NCI-H2107 treated with DMSO at 0.1 percent for 48 hours (cell line): Measurements from ENCODE around the gene GPER1.
A peak's percentile ranks its signal among the peaks of the same experiment; 100 is the strongest.
"Not testable (repeated sequence)": the region's sequence is repeated elsewhere in the genome, so short reads cannot be mapped to it uniquely, and the experiment has no call there.

Experiments used
- DNase-seq: peaks from one replicate; lab custom pipeline; 2025; ENCODE audit not compliant: unreplicated experiment; lab: John Stamatoyannopoulos, UW

The GPER1 gene

DNA sequence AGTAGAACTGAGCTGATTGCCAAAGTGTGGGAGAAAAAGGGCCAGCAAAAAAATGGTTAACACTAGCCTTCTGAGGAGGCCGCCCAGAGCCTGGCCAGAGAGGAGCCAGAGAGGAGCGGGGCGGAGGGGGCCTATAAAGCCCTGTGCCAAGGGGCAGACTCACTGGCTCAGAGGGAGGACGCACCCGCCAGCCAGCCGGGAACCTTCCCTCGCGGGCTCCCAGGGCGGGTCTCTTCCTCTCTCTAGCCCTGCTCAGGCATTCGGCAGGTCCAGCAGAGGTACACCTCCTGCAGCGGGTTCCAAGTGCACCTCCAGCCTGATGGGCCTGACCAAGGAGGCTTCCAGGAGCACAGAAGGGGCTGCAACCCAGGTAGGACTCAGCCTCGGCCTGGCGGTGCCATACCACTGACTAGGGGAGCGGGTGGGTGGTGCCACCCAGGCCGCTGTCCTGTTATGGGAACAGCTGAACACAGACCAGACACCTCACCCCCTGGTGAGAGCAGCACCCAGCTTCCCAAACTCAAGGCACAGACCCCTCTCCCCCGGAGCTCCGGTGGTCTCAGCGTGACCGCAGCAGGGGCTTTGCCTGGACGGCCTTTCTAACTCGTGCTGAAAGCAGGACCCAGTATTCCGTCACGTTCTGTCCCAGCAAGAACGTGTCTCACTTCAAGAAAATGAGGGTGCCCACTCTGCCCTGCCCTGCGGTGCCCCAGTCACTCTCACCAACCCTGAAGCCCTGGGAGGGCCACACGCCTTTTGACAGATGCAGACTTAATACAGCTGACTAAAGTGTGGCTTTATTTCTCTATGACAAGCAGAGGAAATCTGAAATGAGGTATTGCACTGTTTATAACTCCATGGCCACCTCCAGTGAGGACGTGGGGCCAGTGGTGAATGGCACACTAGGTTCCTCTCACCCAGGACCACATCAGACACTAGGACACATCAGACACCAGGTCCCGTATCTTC lies at the start of gene GPER1:
GPER1 (plus strand) TSS at position 162 of the 969 bp plus-strand sequence. CDS start 3,616 bp downstream, outside the sequence.
- DNase-seq = peak; percentile 21

DNA sequence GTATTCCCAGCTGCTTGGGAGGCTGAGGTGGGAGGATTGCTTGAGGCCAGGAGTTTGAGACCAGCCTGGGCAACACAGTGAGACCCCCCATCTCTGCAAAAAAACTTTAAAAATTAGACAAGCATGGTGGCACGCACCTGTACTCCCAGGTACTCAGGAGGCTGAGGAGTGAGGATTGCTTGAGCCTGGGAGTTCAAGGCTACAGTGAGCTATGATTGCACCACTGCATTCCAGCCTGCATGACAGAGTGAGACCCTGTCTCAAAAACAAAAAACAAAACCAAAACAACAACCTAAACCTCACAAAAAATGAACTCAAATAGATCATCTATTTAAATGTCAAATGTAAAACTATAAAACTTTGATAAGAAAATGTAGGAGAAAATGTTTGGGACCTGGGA lies 47.7 kb upstream of the GPER1 start:
- not testable (repeated sequence) for DNase-seq

DNA sequence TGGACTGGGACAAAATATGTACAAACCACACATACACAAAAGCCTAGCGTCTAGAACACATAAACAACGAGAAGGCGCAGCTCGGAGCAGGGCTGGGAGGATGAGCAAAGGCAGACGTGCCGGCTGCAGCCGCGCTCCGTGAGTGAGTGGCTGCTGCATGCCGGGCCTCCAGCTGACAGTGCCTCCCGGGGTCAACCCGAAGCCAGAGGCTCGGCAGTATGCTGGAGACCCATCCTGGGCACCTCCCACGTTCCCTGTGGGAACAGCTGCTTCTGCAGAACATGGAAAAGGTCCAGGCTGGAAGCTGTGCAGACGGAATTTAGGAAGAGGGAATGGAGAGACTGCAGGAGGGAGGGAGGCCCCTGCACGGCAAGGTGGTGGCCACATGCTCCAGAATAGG lies 47.1 kb upstream of the GPER1 start:
- peak; percentile 30 for DNase-seq

DNA sequence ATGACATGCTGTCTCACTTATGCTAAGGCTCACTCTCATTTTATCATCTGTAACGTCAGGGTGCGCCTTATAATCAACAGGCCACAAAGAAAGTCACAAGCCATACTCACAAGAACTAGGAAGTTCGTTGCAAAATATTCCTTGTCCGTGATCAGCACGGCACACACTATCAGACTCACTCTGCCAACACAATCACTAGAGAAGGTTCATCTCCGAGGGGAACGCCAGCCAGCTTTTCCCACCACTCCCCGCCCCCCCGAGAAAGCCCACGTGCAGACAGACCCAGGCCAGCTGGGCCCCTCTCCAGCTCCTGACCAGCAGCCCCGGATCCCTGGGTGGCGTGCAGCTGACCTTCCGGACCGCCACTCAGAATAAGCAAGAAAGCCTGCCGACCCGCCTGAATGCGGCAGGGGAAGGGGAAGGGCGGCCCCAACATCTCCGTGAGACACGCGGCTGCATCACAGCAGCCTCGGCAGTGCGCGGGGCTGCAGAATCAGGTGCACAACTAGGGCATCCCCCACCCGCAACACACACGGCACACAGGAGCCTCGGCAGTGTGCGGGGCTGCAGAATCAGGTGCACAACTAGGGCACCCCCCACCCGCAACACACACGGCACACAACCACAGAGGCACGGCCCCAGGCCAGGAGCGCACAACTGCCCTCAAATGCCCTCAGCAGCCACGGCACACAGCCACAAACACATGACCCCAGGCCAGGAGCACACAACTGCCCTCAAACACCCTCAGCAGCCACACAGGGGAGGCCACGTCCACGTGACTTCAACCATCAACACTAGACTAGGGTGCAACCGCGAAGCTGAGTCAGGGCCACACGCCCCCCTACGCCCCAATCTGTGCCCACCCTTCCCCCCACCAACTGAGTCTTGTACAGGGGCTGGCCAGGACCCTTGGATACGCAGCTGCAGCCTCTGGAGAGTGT lies 46.1 kb upstream of the GPER1 start:
- DNase-seq = no peak

DNA sequence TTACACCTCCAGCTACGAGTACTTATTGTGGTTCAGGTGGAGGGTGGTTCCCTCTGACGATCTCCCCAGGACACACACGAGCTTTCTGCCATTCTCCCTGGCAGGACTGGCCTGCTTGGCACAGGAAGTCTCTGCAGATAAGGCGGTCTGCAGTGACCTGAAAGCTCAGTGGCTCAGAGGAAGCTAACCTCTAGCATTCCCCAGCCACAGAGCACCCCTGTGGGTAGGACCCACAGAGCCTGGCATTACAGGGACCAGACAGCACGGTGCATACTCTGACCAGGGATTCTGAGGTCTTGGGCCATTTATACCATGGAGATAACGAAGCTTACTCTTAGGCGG lies 45.5 kb upstream of the GPER1 start:
- DNase-seq = no peak

DNA sequence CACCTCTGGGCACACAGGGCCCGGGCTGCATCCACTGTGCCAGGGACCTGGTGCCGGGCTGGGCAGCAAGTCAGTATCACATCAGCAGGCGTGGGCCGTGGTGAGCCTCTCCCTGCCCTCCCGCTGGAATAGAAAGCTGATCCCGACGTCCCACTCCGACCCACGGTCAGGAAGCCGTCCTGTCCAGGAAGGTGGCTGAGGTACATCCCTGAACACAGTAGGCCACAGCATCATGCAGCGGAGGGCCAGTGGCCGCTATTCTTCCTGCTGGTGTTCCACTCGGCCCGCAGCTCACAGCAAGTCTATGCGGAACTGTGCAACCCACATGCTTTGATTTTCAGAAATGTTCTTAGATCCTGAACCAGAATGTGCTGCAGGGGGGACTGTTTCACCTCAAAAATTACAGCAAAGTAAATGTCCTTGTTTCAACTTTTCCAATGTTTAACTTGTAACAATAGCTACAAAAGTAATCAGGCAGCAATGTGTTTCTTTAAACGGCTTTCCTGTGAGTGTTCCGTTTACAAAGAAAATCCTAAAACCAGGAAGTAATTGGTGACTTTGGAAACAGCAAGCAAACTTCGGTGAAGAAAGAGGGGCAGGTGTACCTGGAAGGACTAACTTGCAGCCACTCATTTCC lies 44.2 kb upstream of the GPER1 start:
- no peak for DNase-seq

DNA sequence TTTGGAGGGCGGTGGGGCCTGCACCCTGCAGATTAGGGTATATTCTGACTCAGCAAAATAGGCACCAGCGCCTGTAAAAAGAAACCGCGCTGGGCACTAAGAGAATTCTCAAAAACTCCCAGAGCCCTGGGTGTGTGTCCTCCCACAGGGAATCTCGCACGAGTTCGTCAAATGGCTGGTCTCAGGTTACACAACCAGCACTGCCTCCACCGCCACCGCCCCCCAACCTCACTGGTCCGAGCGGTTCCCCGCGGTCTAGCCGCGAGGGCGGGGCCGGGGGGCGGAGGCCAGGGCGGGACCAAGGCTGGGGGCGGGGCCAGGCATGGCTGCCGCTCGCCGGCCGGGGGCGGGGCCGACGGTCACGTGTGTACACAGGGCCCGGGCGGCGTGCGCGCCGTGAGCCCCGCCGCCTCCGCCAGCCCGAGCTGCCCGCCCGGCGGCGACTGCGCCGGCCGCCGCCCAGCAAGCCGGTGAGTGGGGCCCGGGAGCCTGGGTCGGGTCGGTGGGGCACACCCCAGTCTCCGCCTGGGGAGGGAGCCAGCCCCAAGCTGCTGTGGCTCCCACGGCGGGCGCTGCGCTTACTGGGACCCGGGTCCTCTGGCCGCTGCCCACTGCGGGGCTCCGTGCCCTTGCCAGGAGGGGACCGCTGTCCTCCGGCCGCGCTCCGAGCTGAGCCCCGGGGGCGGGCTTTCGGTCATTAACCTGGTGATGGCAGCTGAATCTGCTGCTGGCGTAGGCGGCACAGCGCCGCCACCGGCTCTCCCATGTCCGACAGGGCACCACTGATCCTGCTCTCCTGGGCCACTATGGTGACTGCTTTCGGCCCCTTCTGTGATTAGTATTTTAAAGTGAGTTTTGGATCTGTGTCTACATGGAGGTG lies 43.5 kb upstream of the GPER1 start, which contains the start of gene GPR146:
GPR146 (plus strand) TSS at position 358 of the 880 bp plus-strand sequence. CDS start 12,970 bp downstream, outside the sequence.
- peak; percentile 94 for DNase-seq

DNA sequence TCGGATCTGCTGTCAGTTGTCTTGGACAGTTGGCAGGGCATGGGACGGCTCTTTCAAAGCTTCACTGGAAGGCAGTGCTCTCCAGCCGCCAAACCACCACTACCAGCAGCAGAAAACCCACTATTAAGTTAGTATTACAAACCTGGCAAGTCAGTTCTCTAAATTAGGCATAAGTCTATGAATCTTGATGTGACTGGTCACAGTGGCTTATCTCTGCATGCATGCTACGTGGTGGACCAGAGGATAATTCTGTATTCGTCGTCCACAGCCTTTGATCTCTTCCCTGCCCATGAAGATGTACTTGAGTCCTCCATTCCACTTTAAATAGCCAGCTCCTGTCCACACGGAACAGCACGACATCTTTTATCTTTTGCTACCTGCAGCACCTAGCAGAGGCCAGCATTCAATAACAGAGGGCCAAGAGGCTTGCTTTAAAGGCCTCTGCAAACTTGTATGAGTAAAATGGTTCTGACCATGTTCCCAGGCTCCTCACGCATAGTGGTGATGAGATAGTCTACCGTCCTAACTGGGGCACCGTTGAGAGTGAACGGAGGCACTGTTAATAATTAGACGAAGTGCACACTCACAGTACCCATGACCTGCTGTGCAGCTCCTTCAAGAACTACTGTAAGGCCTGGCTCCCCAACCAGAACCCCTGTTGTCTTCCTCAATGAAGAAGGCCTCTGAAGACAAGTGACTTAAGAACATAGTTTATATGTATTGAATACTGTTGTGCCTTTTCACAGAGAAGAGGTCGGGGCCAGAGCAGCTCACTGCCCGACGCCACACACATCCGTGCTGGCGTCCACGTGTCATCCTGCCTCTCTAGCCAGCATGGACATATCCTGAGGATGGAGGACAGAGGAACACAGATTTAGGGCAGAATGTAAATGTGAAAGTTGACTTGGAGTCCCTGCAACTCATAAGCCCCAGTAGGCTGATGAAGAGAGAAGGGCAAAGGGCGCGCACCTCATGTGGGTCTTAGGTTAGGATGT lies 42.5 kb upstream of the GPER1 start:
- no peak for DNase-seq

DNA sequence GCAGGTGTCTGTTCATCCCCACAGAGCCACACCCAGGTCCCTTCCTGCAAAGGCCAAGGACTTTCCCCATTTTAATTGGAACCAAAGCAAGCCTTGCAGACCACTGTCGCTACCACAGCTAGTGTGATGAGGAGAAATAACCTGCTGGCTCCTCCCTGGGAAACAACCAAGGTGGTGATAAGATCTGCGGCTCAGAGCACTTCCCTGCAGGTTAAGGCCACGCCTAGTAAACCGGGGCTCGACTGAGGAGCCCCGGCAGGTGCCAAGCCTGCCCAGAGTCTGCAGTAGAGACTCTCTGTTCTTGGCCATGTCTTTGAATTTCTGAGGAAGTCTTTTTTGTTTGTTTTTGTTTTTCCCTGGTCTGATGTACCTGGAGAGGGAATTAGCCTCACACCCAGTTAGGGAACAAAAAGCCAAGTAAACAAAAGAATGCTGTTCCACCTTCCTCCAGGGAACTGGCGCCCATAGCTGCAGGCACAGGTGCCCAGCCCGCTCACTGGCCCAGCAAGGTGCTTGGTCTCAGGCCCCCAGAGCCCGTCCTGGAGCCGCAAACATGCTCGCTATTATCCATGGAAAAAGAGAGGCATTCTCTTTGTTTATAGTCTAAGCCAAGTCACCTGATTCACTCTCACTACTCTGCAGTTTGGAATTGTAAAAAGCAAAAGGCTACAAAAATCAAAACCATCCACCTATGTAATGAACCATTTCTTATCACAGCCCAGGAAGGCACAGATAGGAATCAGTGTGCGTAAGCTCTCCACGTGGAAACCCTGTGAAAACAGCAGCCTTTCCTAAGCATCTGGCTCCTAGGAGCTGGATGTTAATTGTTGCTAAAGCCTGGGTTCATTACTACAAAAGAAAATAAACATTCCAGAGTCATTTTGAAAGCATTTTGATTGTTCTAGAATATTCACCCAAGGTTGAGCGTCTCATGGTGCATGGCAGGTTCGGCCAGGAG lies 40.9 kb upstream of the GPER1 start:
- peak; percentile 26 for DNase-seq

DNA sequence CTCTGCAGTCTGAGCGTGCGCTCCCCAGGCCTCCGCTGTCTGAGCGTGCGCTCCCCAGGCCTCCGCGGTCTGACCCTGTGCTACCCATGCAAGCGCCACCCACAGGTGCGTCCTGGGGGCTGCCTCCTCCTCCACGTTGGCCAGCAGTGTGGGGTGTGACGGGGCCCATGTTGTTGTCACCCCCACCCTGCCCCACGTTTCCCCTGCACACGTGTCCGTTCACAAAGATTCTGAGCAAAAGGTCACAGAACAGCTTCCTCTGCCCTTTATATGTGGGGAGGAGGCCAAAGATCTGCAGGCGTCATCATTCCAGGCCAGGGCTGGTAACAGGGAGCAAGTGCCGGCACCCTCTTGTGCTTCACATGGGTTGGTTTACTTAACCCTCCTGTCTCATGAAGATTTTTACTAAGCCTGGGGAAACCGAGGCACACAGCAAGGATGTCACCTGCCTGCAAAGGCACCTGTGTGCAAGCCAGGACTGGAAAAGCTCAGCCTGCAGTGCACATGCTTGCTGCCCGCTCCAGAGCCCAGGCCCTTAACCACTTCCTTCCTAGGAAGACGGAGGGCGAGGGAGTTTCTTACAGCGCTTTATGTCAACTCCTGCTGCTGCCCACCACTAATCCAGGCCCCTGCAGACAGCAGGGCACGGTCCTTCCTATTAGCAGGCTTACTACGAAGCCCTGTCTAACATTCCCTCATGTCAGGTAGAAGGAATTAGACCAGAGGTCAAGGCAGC lies 38.7 kb upstream of the GPER1 start:
- DNase-seq = no peak

DNA sequence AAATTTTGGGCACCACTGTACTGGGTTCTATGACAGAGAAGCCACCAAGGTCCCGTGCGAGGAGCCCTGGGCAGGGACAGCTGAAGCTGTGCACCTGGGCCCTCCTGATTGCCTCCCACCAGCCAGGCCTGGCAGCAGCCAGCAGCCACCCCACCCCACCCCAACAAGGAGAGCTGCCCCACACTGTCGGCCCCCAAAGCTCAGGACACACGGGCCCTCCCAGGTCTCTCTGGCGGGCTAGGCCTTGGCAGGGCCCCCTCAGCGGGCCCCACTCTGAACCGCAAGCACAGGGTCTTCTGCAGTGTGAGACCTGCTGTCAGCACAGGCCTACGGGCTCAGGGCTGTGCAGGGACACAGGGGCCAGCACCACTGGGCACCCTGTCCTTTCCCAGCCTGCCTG lies 38.1 kb upstream of the GPER1 start:
- no peak for DNase-seq

DNA sequence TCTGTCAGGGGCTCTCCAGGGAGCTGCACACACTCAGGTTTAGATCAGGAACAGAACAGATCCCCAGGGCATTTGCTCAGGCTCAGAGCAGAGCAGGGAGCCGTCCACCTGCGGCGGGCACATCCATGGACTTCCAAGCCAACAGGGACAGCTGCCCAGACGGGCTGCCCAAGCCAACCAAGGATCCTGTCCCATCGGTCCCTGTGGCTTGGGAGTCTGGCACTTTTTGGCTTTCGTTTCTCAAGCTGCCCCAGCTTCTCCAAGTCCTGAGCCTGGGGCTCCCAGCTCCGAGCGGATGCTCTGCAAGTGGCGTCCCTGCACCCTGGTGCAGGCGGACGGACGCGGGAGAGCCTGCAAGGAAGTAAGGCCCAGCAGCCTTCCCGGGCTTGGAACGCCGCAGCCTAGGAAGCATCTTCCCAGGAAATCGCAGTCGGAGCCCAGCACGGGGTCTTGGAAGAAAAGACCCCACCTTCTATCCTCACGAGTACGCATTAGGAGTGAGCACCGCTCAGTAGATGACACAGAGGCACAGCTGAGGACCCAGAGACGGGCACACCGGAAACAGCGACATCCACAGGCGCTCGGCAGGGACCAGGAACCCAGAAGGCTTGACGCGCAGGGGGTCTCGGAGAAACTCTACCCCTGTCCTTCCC lies 37.5 kb upstream of the GPER1 start:
- DNase-seq = no peak

DNA sequence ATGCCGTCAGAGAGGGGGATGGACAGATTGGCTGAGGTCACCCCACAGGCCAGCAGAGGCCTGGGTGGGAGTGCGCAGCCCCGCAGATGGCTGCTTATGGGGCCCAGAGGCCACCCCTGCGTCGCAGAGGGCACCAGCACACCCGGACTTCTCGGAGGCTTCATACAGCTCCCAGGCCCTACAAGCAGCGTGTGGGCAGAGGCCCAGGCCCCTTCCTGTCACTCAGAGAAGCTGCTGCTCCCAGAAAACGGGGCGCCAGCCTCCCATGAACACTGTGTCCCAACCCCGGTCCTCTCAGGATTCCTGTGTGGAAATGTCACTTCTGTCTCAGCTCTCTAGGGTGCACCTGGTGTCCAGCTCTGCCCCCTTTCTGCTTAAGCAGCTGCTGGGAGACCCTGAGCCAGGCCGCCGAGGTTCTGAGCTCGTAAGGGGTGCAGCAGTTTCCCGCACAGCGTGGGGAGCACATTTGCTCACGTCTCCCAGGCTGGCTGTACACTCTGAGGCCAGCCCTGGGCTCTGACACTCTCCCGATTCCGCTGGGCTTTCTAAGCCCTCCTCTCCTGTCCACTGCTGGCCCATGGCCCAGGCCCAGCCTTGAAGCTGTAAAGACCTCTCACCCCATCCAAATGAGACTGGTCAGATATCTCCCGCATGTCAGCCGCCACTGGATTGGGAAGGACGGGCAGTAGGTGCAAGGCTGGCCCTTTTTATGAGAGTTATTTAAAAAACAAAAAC lies 36.8 kb upstream of the GPER1 start:
- no peak for DNase-seq

DNA sequence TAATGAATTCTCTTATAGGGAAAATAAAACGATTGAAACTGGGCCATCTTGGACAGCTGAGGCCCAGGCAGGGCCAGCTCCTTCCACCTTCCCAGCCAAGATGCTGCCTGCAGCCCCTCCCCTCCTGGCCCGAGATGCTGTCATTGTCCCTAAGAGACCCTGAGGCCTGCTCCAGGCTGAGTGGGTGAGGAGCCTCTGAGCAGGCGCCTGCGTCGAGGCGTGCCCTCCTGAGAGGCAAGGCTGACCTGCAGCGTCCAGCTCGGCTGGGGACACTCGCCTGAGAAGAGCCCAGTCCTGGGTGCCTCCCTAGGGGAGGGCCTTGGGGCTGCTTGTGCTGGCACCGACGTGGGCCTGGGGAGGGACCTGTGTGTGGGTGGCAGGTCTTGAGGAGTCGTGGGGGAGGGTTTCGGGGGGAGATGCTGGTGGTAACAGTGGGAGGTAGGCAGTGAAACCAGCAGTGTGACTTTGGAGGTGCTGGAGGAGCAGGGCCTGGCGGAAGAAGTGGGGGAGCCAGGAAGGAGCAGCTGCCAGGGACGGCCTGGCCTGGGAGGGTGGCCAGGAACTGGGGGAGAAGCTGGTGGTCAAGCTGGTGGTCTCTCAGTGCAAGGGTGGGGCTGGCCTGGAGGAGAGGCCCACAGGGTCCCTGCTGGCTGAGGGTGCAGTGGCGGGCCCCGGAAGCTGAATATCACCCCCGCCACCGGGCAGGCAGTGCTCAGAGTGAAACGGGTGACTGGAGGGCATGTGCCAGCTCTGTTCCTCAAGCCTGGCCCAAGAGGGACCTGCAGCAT lies 35.7 kb upstream of the GPER1 start:
- DNase-seq = no peak

DNA sequence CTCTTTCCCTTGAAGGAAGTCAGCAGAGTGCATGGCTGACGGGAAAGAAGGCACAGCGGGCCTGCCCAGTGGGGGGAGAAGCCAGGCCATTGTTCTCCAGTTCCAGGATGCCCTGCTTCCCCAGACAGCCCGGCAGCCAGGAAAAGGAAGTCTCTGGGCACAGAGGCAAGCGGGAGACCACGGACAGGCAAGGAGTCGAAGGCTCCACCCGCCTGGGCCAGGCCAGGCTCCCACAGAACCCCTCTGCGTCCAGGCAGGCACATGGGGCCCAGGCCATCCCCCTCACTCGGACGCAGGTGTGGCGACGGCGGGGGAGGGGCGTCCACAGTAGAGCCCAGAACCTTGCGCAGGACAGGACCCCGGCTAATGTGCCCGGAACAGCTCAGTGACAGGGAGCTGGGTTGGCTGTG lies 34.9 kb upstream of the GPER1 start:
- no peak for DNase-seq
